Measurements from ENCODE around the gene CPED1.

GRCh38 chr7:120949393-120949911 lies 39.1 kb upstream of the CPED1 start:
- TF ChIP-seq EP300 (IDR thresholded peaks at IDR 0.05; ENCODE audit: borderline replicate concordance in 1 of 2, control insufficient read depth in 1 of 2, low read depth in 2 of 2, low read length in 2 of 2), result no peak
- TF ChIP-seq CTCF (IDR thresholded peaks at IDR 0.05 in 2 of 3, conservative IDR thresholded peaks at IDR 0.05 in 1 of 3; ENCODE audit: control insufficient read depth in 2 of 3, extremely low read depth in 1 of 3, insufficient read depth in 1 of 3, low read depth in 3 of 3, low read length in 3 of 3), result no peak
- no peak for TF ChIP-seq POLR2A (IDR thresholded peaks at IDR 0.05; ENCODE audit: low read depth, low read length)
- TF ChIP-seq ELK1 (IDR thresholded peaks at IDR 0.05; ENCODE audit: low read depth, low read length), result no peak
- TF ChIP-seq MYC (IDR thresholded peaks at IDR 0.05; ENCODE audit: insufficient read depth, insufficient read length, insufficient replicate concordance, low read length, severe bottlenecking), result no peak
- TF ChIP-seq ZBTB11 (CRISPR knock-in tag; IDR thresholded peaks at IDR 0.05), result no peak
